Measurements from ENCODE around the gene POLE.

POLE gene

DNA sequence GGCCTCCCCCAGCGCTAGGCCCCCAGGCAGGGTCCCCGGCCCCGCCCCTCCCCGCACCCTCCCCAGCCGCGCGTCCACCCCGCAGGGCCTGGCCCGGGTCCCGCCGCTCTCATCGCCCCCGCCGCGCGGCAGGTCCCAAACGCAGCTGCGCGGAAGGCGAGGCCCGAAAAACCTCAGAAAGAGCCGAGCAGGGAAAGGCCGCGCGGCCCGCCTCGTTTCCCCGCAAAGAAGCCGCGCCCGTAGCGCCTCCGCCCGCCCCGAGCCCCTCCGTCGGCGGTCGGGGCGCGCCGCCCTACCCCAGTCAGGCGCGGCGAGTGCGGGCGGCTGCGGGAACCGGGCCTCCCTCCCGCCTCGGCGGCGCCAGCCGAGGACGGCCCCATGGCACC, 324 bp downstream of the POLE start:
- DNase-seq (ENCODE audit: low read depth, low spot score), result no peak

DNA sequence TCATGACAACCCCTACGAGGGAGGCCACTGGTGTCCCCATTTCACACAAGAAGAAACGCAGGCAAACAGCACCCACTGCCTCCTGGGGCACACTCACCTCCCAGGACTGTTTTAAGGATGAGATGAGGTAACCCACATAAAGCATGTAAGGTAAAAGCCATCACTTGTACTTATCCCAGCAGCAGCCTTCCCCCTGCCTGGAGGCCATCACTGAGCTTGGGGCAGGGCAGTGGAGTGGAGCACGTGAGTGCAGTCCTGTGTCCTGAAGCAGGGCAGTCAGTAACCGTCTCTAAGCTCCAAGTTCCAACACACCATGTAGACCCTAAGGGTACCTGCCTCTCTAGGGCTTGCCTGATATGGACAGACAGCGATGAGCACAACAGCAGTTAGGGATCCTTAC, 1.7 kb downstream of the POLE start:
- DNase-seq (ENCODE audit: low read depth, low spot score), result no peak

DNA sequence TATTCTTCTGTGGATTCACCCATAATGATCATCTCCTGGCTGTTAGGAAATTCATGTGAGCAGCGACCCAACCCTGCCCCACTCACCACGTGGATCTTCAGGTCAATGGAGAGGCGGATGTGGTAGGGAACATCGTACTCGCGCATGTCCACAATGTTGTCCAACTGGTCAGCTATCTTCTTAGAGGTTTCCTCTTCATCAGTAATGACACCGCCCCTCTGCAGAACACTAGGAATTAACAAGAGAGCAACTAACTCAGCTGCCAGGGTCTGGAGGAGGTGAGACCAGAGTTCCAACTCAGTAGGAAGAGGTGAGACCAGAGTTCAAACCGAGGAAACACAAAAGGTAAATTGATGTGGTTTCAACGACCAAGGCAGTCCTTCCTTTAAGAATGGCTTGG, 9.7 kb downstream of the POLE start:
- DNase-seq (ENCODE audit: low read depth, low spot score), result no peak

DNA sequence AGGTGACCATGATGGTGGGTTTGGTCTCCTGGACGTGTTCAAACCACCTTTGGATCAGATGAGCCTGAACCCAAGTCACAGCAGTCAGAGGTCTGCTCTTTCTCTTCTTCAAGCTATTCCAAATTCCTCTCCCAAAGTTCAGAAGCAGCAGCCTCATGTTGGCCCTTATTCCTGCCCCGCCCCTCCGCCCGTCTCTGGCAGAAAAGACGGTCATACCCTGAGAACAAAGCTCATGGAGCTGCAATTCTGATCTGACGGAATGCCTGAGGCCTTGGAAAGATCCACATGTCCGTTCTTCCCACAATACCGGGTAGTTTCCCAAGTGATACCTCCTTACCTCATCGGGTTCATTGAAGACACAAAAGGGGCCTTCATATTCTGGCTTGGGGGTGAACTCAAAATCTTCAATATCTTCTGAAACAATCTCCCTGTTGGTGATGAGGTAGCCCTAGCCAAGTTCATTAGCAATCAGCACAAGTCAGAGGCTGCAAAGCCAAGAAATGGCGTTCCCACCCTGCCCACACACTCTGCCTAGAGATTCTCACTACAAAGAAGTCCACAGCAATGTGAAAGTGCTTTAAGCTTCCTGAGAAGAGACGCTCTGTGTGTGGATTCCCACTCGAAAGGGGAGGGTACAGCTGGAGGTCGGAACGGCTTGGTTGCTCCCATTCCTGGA, 11.2 kb downstream of the POLE start:
- no peak for DNase-seq (ENCODE audit: low read depth, low spot score)

DNA sequence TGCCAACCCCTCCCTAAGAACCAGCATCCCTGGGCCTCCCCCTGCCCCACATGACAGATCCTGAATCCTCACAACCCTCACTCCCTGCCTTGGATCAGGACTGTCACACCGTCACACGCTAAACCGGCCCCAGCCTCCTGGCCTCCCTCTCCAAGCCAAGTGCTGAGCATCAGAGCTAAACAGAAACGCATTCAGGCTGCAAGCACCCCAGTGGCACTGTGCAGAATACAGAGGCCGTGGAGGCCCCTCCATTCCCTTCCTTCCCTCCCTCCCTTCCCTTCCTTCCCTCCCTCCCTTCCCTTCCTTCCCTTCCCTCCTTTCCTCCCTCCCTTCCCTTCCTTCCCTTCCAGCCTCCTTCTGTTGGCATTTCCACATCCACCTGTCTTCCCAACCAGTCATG, 12.6 kb downstream of the POLE start:
- DNase-seq (ENCODE audit: low read depth, low spot score), result no peak

DNA sequence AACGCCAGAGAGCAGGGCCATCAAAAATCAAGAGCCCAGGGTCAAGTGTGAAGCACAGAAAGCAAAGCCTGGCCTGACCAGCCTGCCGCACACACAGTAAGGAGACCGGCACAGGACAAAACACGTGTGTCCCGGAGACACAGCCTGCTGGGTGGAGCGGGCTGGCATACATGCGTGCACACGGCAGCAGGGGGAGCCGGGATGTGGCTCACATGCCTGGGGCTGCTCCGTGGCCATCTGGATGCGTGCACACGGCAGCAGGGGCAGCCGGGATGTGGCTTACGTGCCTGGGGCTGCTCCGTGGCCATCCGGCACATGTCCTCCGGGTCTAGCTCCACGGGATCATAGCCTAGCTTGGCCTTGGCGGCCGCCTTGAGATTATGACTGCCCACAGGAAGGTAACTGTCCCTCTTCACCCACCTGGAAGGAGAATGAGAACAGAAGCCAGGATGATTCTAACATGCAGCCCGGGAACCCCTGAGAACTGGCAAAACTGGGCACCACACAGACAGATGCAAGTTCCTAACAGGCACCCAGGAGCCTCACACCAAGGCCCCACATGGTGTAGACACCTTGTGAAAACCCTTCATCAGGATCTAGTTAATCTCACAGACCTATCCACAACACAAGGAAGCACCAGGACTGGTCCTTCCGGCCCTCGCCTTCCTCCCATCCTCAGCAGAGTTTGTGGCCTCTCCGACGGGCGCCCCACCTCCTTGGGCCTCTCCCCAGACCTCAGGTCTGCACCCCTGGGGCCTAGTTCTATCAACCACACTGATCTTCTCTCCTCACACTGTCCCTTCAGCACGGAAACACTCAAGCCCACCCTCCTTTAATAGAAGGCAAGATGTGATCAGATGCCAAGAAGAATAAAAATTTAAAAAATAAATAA, 13.6 kb downstream of the POLE start:
- no peak for DNase-seq (ENCODE audit: low read depth, low spot score)

DNA sequence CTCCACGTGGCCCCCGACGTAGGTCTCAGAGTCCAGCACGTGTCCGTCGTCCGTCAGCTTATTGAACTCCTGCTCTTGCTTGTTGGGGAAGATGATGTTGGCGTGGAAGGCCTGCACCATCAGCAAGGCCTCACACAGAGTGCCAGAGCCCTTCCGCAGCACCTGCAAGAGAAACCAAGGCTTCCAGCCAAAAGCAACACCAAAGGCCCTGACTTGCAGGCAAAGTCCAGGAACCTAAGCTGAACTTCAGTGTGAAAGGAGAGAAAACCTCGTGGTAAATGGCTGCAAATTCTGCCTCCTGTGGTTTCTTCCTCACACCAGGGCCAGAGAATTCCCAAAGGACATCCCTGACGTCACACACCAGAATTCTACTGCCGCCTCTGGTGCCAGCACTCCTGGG, 14.5 kb downstream of the POLE start:
- DNase-seq (ENCODE audit: low read depth, low spot score), result no peak

DNA sequence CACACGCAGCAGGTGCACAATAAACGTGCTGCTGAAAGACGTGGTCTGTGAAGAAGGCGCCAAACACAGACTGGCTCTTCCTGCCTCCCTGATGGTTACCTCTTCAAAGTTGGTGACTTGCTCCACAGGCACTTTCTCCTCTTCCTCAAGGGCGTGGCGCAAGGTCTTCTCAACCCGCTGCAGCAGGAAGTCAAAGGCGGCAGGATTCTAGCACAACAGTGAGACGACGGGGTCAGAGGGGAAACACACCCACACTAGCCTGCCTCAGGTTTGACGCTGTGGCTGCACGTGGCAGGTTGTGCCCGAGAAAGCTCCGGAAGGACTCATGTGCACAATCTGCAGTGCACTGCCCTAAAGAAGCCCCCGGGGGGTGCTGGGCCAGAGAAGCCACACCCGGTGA, 15.0 kb downstream of the POLE start:
- DNase-seq (ENCODE audit: low read depth, low spot score), result no peak

DNA sequence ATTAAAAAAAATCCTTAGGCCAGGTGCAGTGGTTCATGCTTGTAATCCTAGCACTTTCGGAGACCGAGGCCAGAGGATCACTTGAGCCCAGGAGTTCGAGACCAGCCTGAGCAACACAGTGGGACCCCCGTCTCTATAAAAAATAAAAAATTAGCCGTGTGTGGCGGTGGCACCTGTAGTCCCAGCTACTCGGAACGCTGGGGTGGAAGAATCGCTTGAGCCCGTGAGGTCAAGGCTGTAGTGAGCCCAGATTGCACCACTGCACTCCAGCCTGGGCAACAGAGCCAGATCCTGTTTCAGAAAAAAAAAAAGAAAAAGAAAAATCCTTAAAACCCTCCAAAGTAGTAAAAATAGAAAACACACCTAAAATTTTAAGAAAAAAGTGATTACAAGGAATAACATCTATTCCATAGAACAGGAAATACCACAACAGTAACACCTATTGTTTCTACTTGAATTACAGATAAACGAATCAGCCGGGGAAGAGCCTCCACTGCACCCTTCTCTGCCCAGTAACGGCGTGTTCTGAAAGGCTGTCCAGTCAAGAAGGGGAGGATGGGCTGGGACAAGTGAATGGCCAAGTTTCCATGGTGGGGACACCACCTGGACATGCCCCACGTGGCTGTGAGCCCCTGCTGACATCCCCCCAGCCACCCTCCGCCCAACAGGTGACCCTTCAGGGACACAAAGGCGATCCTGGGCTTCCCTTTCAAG, 17.8 kb downstream of the POLE start:
- DNase-seq (ENCODE audit: low read depth, low spot score), result no peak

DNA sequence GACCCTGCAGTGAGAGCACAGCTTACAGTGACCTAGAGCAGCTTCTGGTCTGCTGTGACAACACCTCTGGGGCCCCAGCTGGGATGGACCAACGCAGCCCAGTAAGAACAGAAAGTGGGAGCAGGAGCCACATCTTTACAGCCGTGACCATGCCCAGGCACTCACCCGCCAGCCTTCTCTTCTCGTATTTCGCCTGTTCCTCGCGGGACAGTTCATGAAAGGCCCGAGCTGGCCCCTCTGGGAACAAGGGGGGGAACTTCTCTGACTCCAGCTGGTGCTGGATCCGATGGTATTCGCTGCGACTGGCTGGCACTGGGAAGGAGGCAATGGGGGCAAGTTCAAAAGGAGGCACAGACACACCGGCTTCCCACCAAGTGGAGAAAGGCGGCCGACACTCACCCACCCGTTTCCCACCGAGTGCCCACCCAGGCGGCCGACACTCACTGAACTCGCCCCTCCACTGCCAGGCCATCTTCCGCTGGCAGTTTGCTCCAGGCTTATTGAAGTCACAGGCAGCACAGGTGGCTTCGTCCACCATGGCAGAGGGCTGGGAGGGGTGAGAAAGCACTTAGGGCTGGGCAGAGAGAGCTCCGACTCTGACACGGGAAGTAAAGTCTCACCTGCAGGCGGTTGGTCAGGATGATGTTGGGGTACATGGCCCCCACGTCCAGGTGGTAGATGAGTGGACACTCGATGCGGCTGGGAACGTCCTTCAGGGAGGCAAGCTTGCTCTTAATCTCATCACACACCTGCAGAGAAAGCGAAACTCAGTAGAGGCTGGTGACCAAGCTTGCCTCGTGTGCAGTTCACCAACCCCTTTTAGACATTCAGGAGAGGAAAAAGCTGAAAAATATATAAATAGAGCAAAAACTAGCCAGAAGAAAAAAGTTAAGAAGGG, 18.7 kb downstream of the POLE start:
- DNase-seq (ENCODE audit: low read depth, low spot score), result no peak

DNA sequence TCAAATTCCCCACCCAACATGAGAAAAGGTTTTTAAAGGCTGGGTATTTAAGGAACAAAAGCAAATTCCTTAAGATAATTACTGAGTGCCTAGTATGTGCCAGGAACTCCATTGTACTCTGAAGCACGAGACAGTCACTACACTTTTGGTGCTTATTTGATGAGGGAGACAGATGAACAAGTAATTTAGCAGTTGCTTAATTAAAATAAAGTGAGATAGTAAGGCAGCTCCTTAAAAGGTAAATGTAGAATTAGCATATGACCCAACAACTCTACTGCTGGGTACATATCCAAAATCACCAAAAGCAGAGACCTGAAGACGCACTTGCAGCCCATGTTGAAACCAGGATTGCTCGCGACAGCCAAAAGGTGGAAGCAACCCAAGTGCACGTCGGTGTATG, 21.3 kb downstream of the POLE start:
- no peak for DNase-seq (ENCODE audit: low read depth, low spot score)

DNA sequence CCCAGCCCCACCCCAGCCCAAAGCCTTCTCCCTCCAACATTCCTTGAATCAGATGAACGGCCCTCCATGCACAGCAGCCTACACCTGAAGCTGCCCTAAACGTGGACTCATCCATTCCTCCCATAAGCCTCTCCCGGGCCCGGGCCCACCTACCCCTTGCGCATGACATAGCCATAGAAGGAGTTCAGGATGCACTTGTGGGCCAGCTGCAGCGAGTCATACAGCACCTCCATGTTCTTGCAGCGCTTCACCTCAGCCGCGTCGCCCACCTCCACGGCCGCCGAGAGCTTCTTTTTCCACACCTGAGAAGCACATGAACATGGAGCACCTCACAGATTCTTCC, 22.0 kb downstream of the POLE start:
- DNase-seq (ENCODE audit: low read depth, low spot score), result no peak

DNA sequence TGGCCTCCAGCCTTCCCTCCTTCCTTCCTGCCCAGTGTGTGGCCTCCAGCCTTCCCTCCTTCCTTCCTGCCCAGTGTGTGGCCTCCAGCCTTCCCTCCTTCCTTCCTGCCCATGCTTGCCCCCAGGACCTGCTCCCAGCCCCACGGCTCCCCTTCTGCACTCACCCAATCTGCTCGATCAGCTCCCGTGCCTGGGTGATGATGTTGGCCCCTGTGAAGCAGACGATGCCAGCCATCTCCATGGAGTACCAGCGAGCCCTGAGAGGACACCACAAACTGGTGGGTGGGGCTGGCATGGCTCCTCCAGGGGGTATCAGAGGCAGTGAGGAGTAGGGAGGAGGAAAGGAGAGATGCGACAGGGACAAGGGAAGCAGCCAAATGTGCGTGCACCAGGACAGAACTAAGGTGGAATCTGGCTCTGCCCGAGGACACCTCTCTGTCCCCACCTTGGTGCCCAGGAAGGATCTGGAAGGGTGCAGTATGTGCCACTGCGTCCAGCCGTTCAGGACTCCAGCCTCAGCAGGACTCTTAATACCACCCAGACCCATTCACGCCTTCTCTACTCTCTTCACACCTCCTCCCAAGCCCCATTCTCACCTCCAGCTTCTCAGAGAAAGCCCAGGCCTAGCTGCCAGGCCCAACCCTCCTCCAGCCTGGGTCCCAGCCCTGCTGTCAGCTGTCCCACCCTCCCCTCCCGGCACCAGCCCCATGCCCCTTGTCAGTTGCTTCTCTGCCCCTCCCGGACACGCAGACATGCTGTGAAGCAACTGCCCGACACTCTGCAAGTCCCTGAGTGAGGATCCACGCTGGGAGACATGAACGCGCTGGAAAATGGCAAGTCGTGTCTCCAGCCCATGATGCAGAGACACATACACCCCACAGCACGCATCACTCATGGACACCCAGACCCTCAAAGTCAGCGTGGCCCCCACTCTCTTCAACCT, 22.7 kb downstream of the POLE start:
- no peak for DNase-seq (ENCODE audit: low read depth, low spot score)

DNA sequence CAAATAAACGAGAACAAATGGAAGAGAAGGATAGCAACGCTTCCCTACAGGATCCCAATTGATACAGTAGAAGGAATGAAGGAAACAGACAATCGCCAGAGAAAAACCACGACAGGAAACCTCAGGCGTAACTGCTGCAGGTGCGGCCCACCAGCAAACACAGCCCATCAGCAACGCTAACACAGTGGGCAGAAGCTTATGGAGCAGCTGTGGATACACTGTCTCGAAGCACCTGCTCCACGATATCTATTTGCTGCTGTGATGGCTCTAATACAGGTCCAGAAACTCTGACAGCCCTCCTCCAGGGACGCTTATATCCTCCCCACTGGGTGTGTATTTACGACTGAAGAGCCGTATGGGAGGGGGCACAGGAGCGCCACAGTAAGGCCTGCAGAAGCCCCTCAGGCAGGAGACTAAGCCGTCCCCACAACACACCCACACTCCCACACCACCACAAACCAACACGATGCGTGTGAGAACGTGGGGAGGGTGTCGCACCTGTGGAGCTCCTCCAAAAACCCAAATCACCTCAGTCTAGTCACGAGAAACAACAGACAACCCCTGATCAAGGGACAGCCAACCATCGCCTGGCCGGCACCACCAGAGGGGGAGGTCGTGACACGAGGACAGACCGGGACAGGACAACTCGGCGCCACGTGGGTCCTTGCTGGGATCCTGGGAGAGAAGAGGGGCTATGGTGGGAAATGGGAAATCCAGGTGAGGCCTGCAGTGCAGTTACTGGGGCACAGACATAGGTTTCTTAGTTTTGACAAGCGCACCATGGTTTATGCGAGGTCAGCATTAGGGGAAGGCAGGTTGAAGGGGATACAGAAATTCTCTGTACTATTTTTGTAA, 24.0 kb downstream of the POLE start:
- DNase-seq (ENCODE audit: low read depth, low spot score), result no peak

DNA sequence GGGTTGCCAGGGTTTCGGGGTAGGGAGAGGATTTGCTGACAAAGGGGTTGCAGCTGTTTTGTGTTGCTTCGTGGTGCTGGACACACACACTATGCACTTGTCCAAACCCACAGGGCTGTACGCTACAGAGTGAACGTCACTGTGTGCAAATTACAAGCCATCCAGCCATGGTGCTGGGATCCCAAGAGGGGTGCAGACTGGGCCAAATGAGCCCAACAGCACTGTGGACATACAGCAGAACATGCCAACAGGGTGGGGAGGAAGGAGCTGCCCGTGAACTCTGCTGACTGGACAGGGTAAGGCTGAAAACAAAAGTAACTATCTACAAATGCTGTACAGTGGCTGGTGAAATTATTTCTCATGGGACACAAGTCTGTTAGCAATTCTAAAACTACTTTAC, 25.2 kb downstream of the POLE start:
- DNase-seq (ENCODE audit: low read depth, low spot score), result no peak

DNA sequence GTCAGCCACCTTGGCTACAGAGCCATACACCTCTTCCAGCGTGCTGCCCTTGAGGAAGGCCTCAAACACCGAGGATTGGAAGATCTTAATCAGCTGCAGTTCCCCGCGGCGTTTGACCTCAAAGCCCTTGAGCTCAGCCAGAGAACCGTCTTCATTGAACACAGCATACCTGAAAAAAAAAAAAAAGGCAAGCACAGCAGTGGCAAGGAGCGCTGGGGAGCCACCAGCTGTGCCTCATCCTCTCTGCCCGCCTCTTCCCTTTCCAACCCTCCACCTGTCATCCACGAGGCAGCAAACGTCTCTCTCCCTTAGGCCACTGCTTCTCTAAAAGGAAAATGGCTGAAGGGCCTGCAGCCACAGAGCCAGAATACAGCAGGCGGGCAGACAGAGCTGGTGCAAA, 26.1 kb downstream of the POLE start:
- no peak for DNase-seq (ENCODE audit: low read depth, low spot score)

DNA sequence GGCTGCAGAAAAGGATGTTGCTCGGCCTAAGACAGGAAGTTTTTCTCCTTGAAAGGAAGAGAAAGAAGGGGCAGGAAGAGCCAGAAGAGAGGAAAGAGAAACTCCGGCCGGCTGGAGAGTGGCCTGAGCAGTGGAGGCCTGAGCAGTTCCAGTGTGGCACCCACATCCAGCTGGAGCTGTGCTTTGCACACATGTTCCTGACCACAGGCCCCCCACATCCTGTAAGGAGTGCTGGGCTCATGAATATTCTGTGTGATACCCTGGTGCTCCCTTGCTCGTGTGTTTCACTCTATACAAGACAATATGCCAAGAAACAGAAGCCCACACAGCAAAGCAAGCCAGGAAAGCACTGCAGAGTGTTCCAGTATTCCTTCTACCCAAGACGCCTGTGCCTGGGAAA, 27.1 kb downstream of the POLE start:
- no peak for DNase-seq (ENCODE audit: low read depth, low spot score)

DNA sequence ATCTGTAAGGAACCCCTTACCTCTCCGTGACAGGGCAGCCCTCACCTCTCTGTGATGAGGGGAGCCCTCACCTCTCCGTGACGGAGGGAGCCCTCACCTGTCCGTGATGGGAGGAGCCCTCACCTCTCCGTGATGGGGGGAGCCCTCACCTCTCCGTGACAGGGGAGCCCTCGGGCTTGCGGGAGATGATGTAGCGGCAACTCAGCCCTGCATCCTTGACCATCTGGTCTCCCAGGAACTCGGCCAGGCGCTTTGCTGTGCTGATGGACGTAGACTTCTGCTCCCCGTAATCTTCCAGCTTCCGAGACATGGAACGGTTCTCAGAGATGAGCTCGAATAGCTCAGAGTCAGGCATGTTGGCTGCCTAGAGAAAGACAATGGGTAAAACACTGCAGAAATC, 28.0 kb downstream of the POLE start:
- DNase-seq (ENCODE audit: low read depth, low spot score), result no peak

DNA sequence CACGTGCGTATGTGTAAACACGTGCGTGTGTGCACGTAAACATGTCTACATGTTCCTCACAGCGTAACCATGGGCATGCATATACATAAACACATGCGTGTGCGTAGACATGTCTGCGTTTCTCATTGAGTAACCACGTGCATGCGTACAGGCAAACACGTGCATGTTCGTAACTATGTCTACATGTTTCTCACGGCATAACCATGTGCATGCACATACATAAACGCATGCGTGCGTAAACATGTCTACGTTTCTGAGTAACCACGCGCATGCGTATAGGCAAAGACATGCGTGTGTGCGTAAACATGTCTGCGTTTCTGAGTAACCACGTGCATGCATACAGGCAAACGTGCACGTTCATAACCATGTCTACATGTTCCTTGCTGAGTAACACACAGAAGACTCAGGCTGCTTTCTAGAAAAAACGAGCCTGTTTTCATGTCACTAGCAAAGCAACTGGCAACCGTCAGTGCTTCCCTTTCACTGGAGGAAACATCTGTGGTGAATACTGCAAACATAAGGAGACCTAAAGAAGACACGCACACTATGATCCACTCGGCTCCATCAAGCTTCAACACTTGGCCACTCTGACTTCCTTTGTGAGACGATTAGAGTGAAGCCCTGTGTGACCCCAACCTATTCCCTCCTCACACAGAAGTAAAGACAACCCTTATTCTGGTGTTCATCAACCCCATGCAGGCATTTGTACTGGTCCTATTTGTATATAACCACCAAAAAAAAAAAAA, 28.8 kb downstream of the POLE start:
- DNase-seq (ENCODE audit: low read depth, low spot score), result no peak

Measured in smooth muscle cell of the brain vasculature (primary cell).